ENCODE data around the gene FAM174B.

The FAM174B gene

GRCh38 chr15:92602267-92602593, 53.3 kb downstream of the FAM174B start:
- no peak overlapping the region for H3K4me2 ChIP-seq (ENCODE audit: low read length)
- H3K4me1 ChIP-seq (ENCODE audit: control insufficient read depth, insufficient read depth, low read length), result peaks cover 20% of the 10 kb centered on the region
- peaks cover 4% of the 10 kb centered on the region for H3K27me3 ChIP-seq (ENCODE audit: control insufficient read depth, insufficient read depth, low read length)
- no peak overlapping the region for H3K4me3 ChIP-seq (ENCODE audit: low read length)
- H3K36me3 ChIP-seq (ENCODE audit: insufficient read depth, low read length), result no peaks in the 10 kb centered on the region
- no peaks in the 10 kb centered on the region for H3K9me3 ChIP-seq (replicated peaks; ENCODE audit: low read length)
- no peak overlapping the region for H3K9ac ChIP-seq (ENCODE audit: low read depth, low read length)

- Histone ChIP-seq H3K9me3 (replicated peaks; ENCODE audit: low read length) (no peaks in the 10 kb centered on the region), H3K36me3 (ENCODE audit: insufficient read depth, low read length) (no peaks in the 10 kb centered on the region), H3K4me2 (ENCODE audit: low read length) (no peak overlapping the region), H3K9ac (ENCODE audit: low read depth, low read length) (no peak overlapping the region), H3K4me1 (ENCODE audit: control insufficient read depth, insufficient read depth, low read length) (peaks cover 20% of the 10 kb centered on the region), H3K4me3 (ENCODE audit: low read length) (no peak overlapping the region), H3K27me3 (ENCODE audit: control insufficient read depth, insufficient read depth, low read length) (peaks cover 4% of the 10 kb centered on the region)
Observed at GRCh38 chr15:92601592-92602266, 53.8 kb downstream of the FAM174B start.

- no peak overlapping the region for H3K4me3 ChIP-seq (ENCODE audit: low read length)
- no peaks in the 10 kb centered on the region for H3K9me3 ChIP-seq (replicated peaks; ENCODE audit: low read length)
- H3K4me2 ChIP-seq (ENCODE audit: low read length), result no peak overlapping the region
- H3K9ac ChIP-seq (ENCODE audit: low read depth, low read length), result no peak overlapping the region
- H3K27me3 ChIP-seq (ENCODE audit: control insufficient read depth, insufficient read depth, low read length), result peaks cover 4% of the 10 kb centered on the region
- H3K4me1 ChIP-seq (ENCODE audit: control insufficient read depth, insufficient read depth, low read length), result peaks cover 20% of the 10 kb centered on the region
- H3K36me3 ChIP-seq (ENCODE audit: insufficient read depth, low read length), result no peaks in the 10 kb centered on the region
Observed at GRCh38 chr15:92600856-92601255, 54.7 kb downstream of the FAM174B start.

GRCh38 chr15:92599394-92599970, 56.1 kb downstream of the FAM174B start:
- Histone ChIP-seq H3K27me3 (ENCODE audit: control insufficient read depth, insufficient read depth, low read length) (peaks cover 4% of the 10 kb centered on the region), H3K4me2 (ENCODE audit: low read length) (no peak overlapping the region), H3K4me1 (ENCODE audit: control insufficient read depth, insufficient read depth, low read length) (peaks cover 20% of the 10 kb centered on the region), H3K4me3 (ENCODE audit: low read length) (no peak overlapping the region), H3K9ac (ENCODE audit: low read depth, low read length) (no peak overlapping the region), H3K9me3 (replicated peaks; ENCODE audit: low read length) (no peaks in the 10 kb centered on the region), H3K36me3 (ENCODE audit: insufficient read depth, low read length) (no peaks in the 10 kb centered on the region)

GRCh38 chr15:92597548-92597947, 58.0 kb downstream of the FAM174B start:
- no peak overlapping the region for H3K4me3 ChIP-seq (ENCODE audit: low read length)
- H3K36me3 ChIP-seq (ENCODE audit: insufficient read depth, low read length), result no peaks in the 10 kb centered on the region

GRCh38 chr15:92596623-92597022, 59.0 kb downstream of the FAM174B start:
- H3K4me3 ChIP-seq (ENCODE audit: low read length), result no peak overlapping the region
- H3K4me2 ChIP-seq (ENCODE audit: low read length), result no peak overlapping the region
- peaks cover 11% of the 10 kb centered on the region for H3K4me1 ChIP-seq (ENCODE audit: control insufficient read depth, insufficient read depth, low read length)
- no peaks in the 10 kb centered on the region for H3K9me3 ChIP-seq (replicated peaks; ENCODE audit: low read length)
- H3K9ac ChIP-seq (ENCODE audit: low read depth, low read length), result no peak overlapping the region
- no peaks in the 10 kb centered on the region for H3K36me3 ChIP-seq (ENCODE audit: insufficient read depth, low read length)
- peaks cover 1% of the 10 kb centered on the region for H3K27me3 ChIP-seq (ENCODE audit: control insufficient read depth, insufficient read depth, low read length)

More at GRCh38 chr15:92597548-92597947, 58.0 kb downstream of the FAM174B start:
- Histone ChIP-seq H3K9me3 (replicated peaks; ENCODE audit: low read length) (no peaks in the 10 kb centered on the region), H3K4me1 (ENCODE audit: control insufficient read depth, insufficient read depth, low read length) (peaks cover 11% of the 10 kb centered on the region), H3K4me2 (ENCODE audit: low read length) (no peak overlapping the region), H3K9ac (ENCODE audit: low read depth, low read length) (no peak overlapping the region), H3K27me3 (ENCODE audit: control insufficient read depth, insufficient read depth, low read length) (peaks cover 4% of the 10 kb centered on the region)

- H3K9ac ChIP-seq (ENCODE audit: low read depth, low read length), result no peak overlapping the region
- no peak overlapping the region for H3K4me3 ChIP-seq (ENCODE audit: low read length)
- no peaks in the 10 kb centered on the region for H3K9me3 ChIP-seq (replicated peaks; ENCODE audit: low read length)
- no peak overlapping the region for H3K4me2 ChIP-seq (ENCODE audit: low read length)
- peaks cover 11% of the 10 kb centered on the region for H3K4me1 ChIP-seq (ENCODE audit: control insufficient read depth, insufficient read depth, low read length)
- H3K36me3 ChIP-seq (ENCODE audit: insufficient read depth, low read length), result no peaks in the 10 kb centered on the region
- H3K27me3 ChIP-seq (ENCODE audit: control insufficient read depth, insufficient read depth, low read length), result no peaks in the 10 kb centered on the region
Observed at GRCh38 chr15:92595506-92596381, 59.8 kb downstream of the FAM174B start.

GRCh38 chr15:92591275-92591674, 64.3 kb downstream of the FAM174B start:
- H3K36me3 ChIP-seq (ENCODE audit: insufficient read depth, low read length), result no peaks in the 10 kb centered on the region
- H3K4me2 ChIP-seq (ENCODE audit: low read length), result no peak overlapping the region
- no peak overlapping the region for H3K4me3 ChIP-seq (ENCODE audit: low read length)
- no peak overlapping the region for H3K9ac ChIP-seq (ENCODE audit: low read depth, low read length)
- H3K9me3 ChIP-seq (replicated peaks; ENCODE audit: low read length), result no peaks in the 10 kb centered on the region
- H3K4me1 ChIP-seq (ENCODE audit: control insufficient read depth, insufficient read depth, low read length), result no peaks in the 10 kb centered on the region
- no peaks in the 10 kb centered on the region for H3K27me3 ChIP-seq (ENCODE audit: control insufficient read depth, insufficient read depth, low read length)

- H3K9me3 ChIP-seq (replicated peaks; ENCODE audit: low read length), result no peaks in the 10 kb centered on the region
- H3K4me2 ChIP-seq (ENCODE audit: low read length), result no peak overlapping the region
- H3K36me3 ChIP-seq (ENCODE audit: insufficient read depth, low read length), result no peaks in the 10 kb centered on the region
- H3K4me1 ChIP-seq (ENCODE audit: control insufficient read depth, insufficient read depth, low read length), result no peaks in the 10 kb centered on the region
- no peaks in the 10 kb centered on the region for H3K27me3 ChIP-seq (ENCODE audit: control insufficient read depth, insufficient read depth, low read length)
- no peak overlapping the region for H3K4me3 ChIP-seq (ENCODE audit: low read length)
- H3K9ac ChIP-seq (ENCODE audit: low read depth, low read length), result no peak overlapping the region
Observed at GRCh38 chr15:92586966-92587365, 68.6 kb downstream of the FAM174B start.

- H3K4me1 ChIP-seq (ENCODE audit: control insufficient read depth, insufficient read depth, low read length), result no peaks in the 10 kb centered on the region
- no peak overlapping the region for H3K4me2 ChIP-seq (ENCODE audit: low read length)
- no peak overlapping the region for H3K9ac ChIP-seq (ENCODE audit: low read depth, low read length)
- no peaks in the 10 kb centered on the region for H3K36me3 ChIP-seq (ENCODE audit: insufficient read depth, low read length)
- H3K4me3 ChIP-seq (ENCODE audit: low read length), result no peak overlapping the region
- H3K27me3 ChIP-seq (ENCODE audit: control insufficient read depth, insufficient read depth, low read length), result no peaks in the 10 kb centered on the region
- no peaks in the 10 kb centered on the region for H3K9me3 ChIP-seq (replicated peaks; ENCODE audit: low read length)
Observed at GRCh38 chr15:92586383-92586942, 69.1 kb downstream of the FAM174B start.

GRCh38 chr15:92584105-92584504, 71.5 kb downstream of the FAM174B start:
- H3K4me2 ChIP-seq (ENCODE audit: low read length), result no peak overlapping the region
- H3K4me1 ChIP-seq (ENCODE audit: control insufficient read depth, insufficient read depth, low read length), result no peaks in the 10 kb centered on the region
- H3K27me3 ChIP-seq (ENCODE audit: control insufficient read depth, insufficient read depth, low read length), result no peaks in the 10 kb centered on the region
- no peaks in the 10 kb centered on the region for H3K36me3 ChIP-seq (ENCODE audit: insufficient read depth, low read length)
- H3K9me3 ChIP-seq (replicated peaks; ENCODE audit: low read length), result no peaks in the 10 kb centered on the region
- no peak overlapping the region for H3K4me3 ChIP-seq (ENCODE audit: low read length)
- no peak overlapping the region for H3K9ac ChIP-seq (ENCODE audit: low read depth, low read length)
